ENCODE results near the gene IL1R1.

IL1R1 gene

GRCh38 chr2:102206666-102207341 lies 64.3 kb downstream of the IL1R1 start:
- no peak for DNase-seq (ENCODE audit: low read depth)

- DNase-seq (ENCODE audit: low read depth) = no peak
These were observed 66.2 kb downstream of the IL1R1 start for GRCh38 chr2:102208774-102209173.

- no peak for DNase-seq (ENCODE audit: low read depth)
These were observed 66.9 kb downstream of the IL1R1 start for GRCh38 chr2:102209474-102209873.

- DNase-seq (ENCODE audit: low read depth) = no peak
These were observed 74.5 kb downstream of the IL1R1 start for GRCh38 chr2:102217032-102217431.

- no peak for DNase-seq (ENCODE audit: low read depth)
These were observed 82.5 kb downstream of the IL1R1 start for GRCh38 chr2:102224824-102225739.

GRCh38 chr2:102226171-102226570 lies 83.6 kb downstream of the IL1R1 start:
- DNase-seq (ENCODE audit: low read depth) = no peak

GRCh38 chr2:102226612-102227391 lies 84.3 kb downstream of the IL1R1 start:
- DNase-seq (ENCODE audit: low read depth) = no peak

- DNase-seq (ENCODE audit: low read depth) = peak; percentile 81
These were observed 86.7 kb downstream of the IL1R1 start for GRCh38 chr2:102229141-102229769.

Data from stromal cell of bone marrow (primary cell).